Measurements from ENCODE around the gene RHOT2.

DNA sequence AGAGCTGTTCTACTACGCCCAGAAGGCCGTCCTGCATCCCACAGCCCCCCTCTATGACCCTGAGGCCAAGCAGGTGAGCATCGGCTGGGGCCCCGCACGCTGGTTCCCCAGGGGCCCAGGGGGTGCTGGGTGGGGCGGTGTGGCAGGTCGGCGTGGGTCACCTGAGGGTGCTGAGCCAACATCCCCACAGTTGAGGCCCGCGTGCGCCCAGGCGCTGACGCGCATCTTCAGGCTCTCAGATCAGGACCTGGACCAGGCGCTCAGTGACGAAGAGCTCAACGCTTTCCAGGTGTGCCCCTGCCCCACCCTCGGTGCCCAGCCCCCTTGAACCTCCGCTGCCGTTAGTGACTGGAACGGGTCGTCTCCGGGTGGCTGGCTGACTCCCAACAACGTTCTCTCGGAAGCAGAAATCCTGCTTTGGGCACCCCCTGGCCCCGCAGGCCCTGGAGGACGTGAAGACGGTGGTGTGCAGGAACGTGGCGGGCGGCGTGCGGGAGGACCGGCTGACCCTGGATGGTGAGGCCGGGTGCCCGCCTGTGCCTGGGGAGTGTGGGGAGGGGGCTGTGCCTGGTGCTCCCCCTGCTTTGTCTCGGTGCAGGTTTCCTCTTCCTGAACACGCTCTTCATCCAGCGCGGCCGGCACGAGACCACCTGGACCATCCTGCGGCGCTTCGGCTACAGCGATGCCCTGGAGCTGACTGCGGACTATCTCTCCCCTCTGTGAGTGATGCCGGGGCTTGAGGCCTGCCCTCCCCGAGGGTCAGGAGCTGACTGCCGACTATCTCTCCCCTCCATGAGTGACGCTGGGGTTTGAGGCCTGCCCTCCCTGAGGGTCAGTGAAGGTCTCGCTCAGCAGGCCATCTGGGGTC is 2.8 kb downstream of the RHOT2 start:
- TF ChIP-seq, protein P1, sequence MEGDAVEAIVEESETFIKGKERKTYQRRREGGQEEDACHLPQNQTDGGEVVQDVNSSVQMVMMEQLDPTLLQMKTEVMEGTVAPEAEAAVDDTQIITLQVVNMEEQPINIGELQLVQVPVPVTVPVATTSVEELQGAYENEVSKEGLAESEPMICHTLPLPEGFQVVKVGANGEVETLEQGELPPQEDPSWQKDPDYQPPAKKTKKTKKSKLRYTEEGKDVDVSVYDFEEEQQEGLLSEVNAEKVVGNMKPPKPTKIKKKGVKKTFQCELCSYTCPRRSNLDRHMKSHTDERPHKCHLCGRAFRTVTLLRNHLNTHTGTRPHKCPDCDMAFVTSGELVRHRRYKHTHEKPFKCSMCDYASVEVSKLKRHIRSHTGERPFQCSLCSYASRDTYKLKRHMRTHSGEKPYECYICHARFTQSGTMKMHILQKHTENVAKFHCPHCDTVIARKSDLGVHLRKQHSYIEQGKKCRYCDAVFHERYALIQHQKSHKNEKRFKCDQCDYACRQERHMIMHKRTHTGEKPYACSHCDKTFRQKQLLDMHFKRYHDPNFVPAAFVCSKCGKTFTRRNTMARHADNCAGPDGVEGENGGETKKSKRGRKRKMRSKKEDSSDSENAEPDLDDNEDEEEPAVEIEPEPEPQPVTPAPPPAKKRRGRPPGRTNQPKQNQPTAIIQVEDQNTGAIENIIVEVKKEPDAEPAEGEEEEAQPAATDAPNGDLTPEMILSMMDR (conservative IDR thresholded peaks at IDR 0.05) = no peak
- TF ChIP-seq ZFX (IDR thresholded peaks at IDR 0.05) = no peak
